Stimulated activated CD4-positive, alpha-beta T cell treated with anti-CD3 and anti-CD28 coated beads, Interleukin-1b, Interleukin-23, amount 100 ng/mL, for 48 hours (primary cell): ENCODE data around the gene CCDC102A.
"Not testable (repeated sequence)": the region's sequence is repeated elsewhere in the genome, so short reads cannot be mapped to it uniquely, and the experiment has no call there.

Experiments used
- DNase-seq: peaks from one replicate; pipeline ENCODE4 v3.0.0-alpha.2; 2020

CCDC102A gene

DNA sequence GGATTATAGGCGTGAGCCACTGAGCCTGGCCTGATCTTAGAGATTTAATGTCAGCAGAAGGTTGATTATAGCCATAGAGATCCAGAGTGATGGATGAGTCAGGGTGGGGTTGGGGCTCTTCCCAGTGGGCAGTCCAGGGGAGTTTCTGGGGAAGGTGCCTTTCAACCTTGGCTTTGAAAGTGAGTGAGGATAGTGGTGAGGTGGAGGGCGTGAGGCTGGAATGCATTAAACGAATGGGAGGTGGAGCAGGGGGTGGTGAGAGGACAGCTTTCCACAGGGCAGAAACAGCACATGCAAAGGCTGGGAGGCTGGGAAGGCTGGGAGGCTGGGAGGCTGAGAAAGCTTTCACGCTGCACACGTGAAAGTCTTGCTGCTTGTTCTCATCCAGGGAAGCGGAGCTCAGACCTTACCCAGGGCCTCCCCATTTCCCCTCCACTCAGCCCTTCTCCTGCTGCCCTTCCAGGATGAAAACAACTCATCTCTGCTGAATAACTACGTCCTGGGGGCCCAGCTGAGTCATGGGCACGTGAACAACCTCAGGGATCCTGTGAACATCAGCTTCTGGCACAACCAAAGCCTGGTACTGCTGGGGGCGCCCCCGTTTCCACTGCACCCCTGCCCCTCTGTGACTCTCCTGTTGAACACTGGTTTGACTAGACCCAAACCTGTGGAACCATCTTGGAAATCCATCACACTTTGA, 28.4 kb upstream of the CCDC102A start:
- DNase-seq, result no peak

DNA sequence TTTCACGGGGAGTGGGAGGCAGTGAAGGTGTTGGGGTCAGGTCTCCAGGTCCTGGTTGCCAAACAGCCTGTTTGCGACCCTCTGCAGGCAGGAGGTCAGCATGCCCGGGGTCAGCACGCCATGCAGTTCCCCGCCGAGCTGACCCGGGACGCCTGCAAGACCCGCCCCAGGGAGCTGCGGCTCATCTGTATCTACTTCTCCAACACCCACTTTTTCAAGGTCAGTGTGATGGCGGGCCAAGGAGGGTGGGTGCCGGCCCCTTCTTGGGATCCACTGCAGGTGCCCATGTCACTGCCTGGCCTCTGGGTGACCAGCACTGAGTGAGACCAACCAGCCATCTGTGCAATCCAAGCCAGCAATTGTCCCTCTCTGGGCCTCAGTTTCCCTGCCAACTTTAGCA, 27.4 kb upstream of the CCDC102A start:
- no peak for DNase-seq

DNA sequence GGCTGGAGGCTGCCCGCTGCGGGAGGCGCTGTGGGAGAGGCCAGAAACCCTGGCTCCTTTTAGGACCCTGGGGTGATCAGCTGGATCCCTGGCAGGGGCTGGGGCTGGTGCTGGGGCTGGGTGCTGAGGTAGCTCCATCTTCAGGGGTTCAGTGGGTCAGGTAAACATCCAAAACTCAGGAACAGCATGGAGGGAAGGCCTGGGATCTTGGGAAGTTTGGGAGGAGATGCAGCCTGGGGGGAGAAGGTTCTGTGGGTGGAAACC, 27.0 kb upstream of the CCDC102A start:
- DNase-seq, result no peak

DNA sequence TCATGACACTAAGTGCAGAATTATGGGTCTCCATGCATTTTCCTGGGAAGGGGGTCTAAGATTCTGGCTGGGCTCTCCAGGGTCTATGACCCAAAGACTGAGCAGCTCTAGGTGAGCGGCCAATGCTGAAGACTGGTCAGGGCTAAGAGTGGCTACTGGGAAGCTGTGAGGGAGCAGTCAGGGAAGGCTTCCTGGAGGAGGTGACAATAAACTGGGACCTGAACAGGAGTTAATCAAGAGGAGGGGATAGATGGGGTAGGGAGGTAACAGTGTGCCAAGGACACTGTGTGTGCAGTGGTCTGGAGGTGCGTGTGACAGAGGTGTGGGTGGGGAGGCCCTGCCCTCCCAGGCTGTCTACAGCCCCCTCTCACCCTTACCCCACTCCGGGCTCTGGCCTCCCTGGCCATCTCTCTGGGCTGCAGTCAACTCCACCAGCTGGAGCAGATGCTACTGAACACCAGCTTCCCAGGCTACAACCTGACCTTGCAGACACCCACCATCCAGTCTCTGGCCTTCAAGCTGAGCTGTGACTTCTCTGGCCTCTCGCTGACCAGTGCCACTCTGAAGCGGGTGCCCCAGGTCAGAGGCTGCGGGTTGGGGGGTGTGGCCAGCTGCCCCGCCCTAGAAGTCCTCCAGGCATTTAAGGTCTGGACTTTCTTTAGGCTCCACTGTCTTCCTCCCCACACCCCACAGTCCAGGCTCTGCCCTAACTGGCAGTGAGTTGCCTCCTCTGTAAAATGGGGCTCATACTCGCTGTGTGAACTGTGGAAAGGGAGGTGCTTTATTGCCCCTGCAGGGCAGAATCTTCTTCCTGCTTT, 26.5 kb upstream of the CCDC102A start:
- no peak for DNase-seq

DNA sequence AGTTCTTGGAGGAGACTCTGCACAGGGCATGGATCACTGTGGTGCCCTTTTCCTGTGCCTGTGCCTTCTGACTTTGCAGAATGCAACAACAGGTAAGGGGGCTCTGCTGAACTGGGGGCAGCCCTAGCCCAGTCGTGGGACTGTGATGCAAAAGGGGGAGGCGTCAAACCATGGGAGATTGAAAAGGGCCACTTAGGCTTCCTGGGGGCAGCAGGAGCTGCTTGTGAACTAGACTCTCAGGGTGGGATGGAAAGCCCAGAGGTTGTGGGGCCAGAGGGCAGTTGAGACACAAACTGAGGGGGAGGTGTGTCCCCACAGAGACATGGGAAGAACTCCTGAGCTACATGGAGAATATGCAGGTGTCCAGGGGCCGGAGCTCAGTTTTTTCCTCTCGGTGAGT, 25.7 kb upstream of the CCDC102A start:
- no peak for DNase-seq

DNA sequence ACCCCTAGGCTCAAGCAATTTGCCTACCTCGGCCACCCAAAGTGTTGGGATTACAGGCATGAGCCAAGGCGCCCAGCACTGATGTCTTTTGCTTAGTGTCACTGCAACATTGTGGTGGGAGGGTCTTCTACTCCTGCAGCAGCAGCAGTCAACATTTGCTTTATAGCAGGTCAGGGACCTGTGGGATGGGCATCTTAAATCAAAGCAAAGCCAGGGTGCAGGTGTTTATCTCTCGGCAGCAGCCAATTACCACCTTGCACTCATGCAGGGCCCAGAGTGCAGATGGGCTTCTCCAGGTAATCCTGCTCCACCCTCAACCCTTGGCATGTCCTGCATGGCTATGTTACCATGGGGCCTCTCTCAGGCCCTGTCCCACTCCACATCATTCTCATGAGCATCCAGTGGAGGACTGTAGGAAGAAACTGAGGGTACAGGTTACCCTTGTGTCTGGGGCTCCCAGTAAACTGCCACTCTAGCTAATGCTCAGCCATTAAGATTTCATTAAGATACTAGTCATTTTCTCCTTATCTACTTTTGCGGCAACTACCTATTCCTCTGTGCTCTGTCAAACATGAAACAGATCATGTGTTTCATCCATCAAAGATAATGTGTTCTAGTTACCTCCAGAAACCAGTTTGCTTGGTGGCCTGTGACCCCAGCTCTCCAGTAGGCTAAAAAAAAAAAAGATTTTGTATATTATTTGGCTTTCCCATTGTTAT, 22.9 kb upstream of the CCDC102A start:
- DNase-seq, result no peak

DNA sequence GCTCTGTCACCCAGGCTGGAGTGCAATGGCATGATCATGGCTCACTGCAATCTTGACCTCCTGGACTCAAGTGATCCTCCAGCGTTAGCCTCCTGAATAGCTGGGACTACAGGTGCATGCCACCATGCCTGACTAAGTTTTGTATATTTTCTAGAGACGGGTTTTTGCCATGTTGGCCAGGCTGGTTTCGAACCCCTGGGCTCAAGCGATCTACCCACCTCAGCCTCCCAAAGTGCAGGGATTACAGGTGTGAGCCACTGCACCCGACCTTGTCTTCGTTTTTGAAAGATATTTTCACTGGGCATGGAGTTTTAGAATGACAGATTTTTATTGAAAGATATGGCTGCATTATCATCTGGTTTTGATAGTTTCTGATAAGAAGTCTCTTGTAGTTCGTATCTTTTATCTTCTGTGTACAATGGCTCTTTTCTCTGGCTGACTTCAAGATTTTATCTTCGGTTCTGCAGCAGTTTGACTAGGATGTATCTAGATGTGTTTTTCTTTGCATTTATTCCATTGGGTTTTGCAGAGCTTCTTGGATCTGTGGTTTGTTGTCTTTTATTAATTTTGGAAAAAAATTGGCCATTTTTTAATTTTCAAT, 20.7 kb upstream of the CCDC102A start:
- DNase-seq, result no peak

DNA sequence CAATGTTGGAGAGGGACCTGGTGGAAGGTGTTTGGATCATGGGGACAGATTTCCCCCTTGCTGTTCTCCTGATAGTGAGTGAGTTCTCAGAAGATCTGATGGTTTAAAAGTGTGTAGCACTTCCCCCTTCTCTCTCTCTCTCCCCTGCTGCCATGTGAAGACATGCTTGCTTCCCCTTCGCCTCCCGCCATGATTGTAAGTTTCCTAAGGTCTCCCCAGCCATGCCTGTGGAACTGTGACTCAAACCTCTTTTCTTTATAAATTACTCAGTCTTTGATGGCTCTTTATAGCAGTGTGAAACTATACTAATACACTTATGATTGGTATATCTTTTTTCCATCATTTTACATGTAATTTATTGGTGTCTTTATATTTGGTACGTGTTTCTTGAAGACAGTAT, 19.5 kb upstream of the CCDC102A start:
- no peak for DNase-seq

DNA sequence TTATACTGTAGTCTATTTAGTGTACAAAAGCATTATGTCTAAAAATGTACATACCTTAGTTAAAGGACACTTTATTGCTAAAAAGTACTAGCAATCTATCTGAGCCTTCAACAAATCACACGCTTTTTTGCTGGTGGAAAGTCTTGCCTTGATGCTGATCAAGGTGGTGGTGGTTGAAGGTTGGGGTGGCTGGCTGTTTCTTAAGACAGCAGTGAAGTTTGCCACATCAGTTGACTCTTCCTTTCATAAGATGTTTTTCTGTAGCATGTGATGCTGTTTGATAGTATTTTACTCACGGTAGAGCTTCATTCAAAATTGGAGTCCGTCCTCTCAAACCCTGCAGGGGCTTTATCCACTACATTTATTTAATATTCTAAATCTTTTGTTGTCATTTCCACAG, 14.7 kb upstream of the CCDC102A start:
- no peak for DNase-seq

DNA sequence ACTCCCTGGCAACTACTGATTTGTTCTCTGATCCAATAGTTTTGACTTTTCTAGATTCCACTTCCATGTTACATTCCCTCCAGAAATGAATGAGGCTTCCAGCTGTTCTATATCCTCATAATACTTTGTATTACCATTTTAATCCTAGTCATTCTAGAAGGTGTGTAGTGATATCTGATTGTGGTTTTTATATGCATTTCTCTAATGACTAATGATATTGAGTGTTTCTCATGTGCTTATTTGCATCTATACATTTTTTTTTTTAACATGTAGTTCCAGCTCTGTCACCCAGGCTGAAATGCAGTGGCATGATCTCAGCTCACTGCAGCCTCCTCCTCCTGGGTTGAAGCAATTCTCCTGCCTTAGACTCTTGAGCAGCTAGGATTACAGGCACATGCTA, 13.4 kb upstream of the CCDC102A start:
- no peak for DNase-seq

DNA sequence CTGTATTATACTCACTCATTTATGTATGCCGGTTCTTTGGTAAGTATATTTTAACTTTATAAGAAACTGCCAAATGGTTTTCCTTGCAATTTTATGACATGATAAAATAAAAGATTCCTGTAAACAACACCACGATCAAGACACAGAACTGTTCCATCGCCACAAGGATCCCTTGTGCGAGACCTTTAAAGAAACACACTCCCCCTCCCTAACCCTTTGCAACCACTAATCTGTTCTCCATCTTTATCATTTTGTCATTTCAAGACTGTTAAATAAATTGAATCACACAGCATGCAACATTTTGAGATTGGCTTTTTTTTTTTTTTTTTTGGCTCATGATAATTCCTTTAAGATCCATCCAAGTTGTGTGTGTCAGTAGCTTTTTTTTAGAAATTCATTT, 12.0 kb upstream of the CCDC102A start:
- DNase-seq, result no peak

DNA sequence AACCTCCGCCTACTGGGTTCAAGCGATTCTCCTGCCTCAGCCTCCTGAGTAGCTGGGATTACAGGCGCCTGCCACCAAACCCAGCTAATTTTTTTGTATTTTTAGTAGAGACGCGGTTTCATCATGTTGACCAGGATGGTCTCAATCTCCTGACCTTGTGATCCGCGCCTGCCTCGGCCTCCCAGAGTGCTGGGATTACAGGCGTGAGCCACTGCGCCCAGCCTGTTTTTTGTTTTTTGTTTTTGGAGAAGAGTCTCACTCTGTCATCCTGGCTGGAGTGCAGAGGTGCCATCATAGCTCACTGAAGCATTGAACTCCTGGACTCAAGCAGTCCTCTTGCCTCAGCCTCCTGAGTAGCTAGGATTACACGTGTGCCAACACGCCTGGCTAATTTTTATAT, 11.2 kb upstream of the CCDC102A start:
- not testable (repeated sequence) for DNase-seq

DNA sequence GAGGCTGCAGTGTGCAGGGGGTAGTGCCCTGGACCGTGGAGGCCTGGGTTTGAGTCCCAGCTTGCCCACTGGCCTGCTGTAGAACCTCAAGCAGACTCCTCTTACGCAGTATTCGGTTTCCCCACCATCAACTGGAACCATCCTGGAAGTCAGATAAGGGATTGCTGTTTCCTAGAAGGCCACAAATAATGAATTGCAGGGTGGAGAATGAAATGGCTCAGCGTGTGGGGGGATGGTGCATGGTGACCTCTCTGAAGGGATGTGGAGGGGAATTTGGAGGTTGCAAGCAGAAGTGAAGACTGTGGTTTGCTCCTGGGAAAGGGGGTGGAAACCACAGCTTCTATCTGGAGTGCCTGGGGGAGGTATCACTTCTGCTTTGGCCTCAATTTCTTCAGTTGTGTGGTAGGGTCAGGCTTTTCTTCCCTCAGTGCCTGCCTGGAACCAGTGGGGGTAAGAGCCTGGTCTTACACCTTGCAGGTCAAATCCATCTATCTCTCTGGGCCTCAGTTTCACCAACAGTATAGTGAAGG, 7.8 kb upstream of the CCDC102A start:
- no peak for DNase-seq

DNA sequence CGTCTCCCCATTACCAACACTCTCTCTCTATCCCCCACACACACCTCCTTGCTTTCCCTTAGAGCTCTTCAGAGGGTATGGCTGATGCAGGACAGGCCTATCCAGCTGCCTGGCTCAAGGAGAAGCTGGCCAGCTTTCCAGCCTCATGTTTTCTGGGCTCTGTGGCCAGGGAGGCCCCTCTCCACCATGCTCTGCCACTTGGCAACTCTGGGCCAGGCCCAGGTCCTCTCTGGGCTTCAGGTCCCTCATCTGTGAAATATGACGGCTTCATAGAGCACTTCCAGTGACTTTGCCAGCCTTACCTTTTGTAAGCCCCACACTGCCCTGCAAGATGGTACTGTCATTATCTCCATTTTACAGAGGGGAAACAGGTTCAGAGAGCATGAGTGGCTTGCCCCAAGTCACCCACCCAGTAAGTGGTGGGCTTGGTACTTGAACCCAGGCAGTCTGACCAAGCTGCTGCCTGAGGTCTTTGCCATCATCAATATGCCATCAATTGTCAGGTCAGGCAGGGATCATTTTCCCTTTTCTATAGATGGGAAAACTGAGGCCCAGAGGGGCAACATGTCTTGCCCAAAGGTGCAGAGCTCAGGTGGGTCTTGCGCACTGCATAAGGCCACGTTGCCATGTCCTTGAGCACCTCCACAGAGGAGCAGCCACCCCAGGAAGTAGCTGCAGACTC, 5.5 kb upstream of the CCDC102A start:
- DNase-seq, result no peak

DNA sequence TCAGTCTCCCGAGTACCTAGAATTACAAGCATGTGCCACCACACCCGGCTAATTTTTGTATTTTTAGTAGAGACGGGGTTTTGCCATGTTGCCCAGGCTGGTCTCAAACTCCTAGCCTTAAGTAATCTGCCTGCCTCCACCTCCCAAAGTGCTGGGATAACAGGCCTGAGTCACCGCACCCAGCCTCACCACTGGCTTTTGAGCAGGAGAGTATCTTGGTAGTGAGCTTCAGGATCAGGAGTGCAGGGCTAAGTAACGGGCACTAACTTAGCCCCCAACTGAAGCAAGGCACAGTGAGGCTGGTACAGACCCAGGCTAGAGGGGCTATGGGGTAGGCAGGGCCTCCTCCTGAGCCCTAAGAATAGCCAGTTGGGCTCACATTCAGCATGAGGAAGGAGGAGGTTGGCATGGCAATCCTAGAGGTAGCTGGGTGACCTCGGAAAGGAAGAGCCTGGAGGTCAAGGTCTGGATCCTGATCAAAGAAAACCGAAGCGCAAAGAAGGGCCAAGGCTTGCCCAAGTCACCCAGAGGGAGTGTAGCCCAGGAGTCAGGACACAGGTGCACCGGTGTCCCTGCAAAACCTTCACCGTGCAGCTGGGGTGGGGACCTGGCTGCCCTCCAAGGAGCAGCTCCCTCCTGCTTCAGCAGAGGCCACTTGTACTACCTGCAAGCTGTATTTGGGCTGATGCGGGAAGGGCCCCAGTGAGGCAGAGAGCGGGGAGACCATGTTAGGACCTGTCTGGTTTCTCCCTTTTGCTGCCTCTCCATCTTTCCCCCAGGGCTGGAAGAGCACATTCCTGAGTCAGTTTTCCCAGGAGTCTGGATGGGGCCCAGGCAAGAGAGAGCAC, 4.8 kb upstream of the CCDC102A start:
- DNase-seq, result no peak

DNA sequence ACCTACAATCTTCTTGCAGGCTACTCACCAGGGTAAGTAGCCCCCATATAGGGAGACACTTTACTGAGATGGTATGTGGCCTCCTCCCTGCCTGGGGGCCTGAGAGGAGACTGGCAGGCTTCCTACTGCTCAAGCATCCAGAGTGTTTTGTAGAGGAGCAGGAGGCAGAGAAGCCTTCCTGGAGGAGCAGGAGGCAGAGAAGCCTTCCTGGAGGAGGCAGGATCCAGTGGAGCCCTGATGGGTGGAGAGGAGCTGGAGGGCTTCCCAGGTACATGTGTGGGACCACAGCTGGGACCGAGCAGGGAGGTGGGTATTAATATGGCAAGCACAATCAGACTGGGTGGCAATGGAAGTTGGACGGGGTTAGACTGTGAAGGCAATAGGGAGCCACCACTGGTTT, 4.0 kb upstream of the CCDC102A start:
- no peak for DNase-seq

DNA sequence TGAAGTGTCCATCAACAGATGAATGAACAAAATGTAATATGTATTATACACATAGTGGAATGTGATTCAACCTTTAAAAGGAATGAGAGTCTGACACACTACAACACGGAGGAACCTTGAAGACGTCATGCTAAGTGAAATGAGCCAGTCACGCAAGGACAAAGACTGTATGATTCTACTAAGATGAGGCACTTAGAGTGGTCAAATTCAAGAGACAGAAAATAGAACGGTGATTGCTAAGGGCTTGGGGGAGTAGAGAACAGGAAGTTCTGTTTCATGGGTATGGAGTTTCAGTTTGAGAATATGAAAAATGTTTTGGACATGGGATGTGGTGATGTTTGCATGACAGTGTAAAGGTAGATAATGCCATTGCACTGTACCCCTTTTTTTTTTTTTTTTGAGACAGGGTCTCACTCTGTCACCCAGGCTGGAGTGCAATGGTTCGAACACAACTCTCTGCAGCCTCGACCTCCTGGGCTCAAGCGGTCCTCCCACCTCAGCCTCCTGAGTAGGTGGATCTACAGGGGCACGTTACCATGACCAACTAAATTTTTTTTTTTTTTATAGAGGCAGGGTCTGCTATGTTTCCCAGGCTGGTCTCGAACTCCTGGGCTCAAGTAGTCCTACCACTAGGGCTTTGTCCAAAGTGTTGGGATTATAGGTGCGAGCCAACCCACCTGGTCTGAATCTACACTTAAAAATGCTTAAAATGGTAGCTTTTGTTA, 2.9 kb upstream of the CCDC102A start:
- no peak for DNase-seq

DNA sequence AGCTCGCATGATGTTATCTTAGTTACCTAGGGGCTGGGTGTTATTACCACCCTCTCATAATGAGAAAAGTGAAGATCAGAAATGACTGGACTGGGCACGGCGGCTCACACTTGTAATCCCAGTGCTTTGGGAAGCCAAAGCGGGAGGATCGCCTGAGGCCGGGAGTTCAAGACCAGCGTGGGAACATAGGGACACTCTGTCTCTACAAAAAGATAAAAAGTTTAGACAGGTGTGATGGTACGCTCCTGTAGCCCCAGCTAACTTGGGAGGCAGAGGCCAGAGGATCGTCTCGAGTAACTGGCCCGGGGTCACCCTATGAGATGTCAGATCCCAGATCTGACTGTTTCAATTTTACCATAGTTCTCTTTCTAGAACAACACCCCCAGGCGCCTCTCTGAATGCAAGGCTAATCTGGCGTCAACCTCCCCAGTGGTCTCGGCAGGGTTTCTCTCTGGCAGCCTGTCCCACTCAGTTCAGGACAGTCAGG, 1.9 kb upstream of the CCDC102A start:
- DNase-seq, result no peak

DNA sequence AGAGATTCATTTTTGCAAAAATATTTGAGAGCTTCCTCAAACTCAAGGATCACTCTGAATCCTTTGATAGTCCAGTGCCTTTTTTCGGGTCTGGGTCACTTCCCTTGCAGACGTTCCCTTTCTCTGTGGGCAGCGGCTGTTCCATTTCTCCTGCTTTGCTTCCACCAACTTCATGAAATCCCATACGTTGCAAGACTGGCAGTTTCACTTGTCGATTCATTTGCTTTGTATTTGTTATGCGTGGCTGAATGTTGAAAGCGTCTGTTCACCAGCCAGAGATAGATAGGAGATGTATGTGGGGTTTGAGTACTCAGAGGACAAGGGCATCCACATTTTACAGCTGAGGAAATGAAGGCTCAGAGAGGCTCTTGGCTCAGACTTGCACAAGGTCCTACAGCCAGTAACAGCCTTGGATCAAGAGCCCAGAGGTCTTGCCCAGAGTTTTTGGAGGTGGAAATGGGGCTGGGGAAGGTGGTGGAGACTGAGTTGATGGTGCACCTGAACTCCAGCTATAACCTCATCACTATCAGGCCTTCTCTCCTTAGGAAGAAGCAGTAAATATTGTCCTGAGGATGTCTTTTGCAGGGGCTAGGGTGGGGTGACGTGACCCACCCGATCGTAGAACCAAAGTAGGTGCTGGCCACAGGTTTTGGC, 1.3 kb upstream of the CCDC102A start:
- DNase-seq, result no peak

DNA sequence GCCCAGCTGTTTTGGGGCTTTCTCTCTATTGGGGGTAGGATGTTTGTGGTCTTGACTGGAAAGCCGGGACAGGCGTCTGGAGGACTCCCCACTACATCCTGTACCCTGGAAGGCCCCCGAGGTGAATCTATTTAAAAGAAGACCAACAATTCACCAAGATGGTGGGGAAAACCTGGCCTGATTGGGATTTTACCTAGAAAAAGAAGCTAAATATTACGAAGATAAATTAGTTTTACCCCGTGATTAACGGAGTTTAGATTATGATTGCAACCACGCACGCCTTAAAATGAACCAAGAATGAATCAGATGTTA, 779 bp upstream of the CCDC102A start:
- no peak for DNase-seq
